ENCODE data around the gene ZNF500.

Gene ZNF500

GRCh38 chr16:4805231-4805630 lies 38.3 kb upstream of the ZNF500 start:
- no peak overlapping the region for H3K4me3 ChIP-seq (ENCODE audit: low read depth, low read length)
- no peak for TF ChIP-seq CTCF (IDR thresholded peaks at IDR 0.05; ENCODE audit: low read depth, low read length)

DNA sequence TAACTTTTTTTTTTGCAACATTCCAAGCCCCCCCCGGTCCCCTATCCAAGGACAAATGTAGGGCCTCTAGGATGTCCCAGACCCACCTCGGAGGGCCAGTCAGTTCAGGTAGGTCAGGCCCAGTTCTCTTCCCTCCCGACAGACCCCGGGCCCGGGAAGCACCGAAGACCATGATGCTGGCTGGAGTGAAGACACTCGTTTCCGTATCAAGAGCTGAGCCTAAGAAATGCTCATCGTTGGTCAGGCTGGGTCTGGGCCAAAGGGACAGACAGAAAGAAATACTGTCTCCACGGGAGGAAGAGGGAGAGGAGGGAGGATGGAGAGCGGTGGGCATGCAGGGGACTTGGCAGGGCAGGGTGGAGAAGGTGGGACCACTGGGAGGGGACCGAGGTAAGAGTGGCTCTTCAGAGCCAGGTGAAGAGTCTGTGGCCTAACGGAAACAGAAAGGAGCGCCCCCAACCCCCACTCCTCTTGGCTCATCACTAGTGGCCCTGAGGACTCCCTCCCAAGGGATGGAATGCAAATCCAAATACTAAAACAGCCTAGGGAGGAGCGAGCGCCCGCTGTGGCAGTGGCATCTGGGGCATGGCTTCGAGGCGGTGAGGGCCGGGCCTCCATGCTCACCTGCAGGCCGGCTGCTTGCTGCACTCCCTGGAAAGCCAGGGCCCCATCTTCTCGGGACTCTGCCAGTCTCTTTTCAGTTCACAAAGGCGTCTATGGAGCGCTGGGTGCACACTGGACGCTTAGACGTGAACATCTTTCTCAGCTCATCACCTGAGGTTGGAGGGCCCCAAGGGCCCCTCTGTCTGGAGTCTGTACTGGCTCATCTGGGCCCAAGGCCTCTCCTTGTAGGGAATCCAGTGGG lies 37.2 kb upstream of the ZNF500 start:
- no peak overlapping the region for H3K4me3 ChIP-seq (ENCODE audit: low read depth, low read length)
- TF ChIP-seq CTCF (IDR thresholded peaks at IDR 0.05; ENCODE audit: low read depth, low read length) = no peak

DNA sequence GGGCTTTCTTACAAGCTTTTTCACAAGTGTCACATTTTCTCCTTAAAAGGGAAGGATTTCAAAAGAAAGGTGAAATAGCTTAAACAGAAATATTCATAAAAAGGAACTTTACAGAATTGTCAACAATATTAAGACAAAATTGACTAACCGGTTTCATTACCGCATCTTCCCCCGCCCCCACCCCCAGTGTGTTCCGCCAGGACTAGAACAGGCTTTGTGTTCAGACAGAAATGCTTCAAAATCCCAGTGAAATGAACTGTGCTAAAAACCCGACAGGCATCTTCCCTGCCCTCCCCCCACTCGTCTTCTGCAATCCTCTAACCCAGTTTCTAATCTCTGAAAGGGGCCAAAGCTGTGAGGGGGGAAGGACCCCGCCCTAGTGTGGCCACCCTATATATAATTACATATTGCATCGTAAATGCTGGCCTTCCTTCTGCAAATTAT lies 36.5 kb upstream of the ZNF500 start:
- H3K4me3 ChIP-seq (ENCODE audit: low read depth, low read length) = peak overlapping the region; percentile 75
- TF ChIP-seq CTCF (IDR thresholded peaks at IDR 0.05; ENCODE audit: low read depth, low read length) = no peak

GRCh38 chr16:4802659-4803287 lies 35.8 kb upstream of the ZNF500 start:
- TF ChIP-seq CTCF (IDR thresholded peaks at IDR 0.05; ENCODE audit: low read depth, low read length) = no peak
- H3K4me3 ChIP-seq (ENCODE audit: low read depth, low read length) = peak overlapping the region; percentile 75

- TF ChIP-seq CTCF (IDR thresholded peaks at IDR 0.05; ENCODE audit: low read depth, low read length) = no peak
- H3K4me3 ChIP-seq (ENCODE audit: low read depth, low read length) = peak within 1 kb of the TSS; percentile 75
Observed at GRCh38 chr16:4801962-4802658, 35.1 kb upstream of the ZNF500 start, which contains the start of gene ROGDI. Gene ROGDI, minus strand, starts transcription at chr16:4802633. Its CDS starts 62 bp downstream, at chr16:4802571.

GRCh38 chr16:4801051-4801961 lies 34.3 kb upstream of the ZNF500 start:
- no peak for TF ChIP-seq CTCF (IDR thresholded peaks at IDR 0.05; ENCODE audit: low read depth, low read length)
- peak overlapping the region; percentile 75 for H3K4me3 ChIP-seq (ENCODE audit: low read depth, low read length)

All from WI38 (cell line).